A673 (cell line): ENCODE results near the gene PLA2G4B. TPM values are rescaled to one million over a fixed set of nuclear protein-coding genes. Genes with fewer than 3 reads are reported as not detected.

Experiments used
- BruUV-seq: library from RNA; stranded (reverse); fragments of 400-500 nt; replicated peaks from 2 replicates; lab custom pipeline; 2021; lab: Mats Ljungman, UMichigan
- CTCF ChIA-PET: fragments of 300-600 bp; sonication (Branson Sonifier 250); formaldehyde crosslinking; loops from one replicate; lab custom pipeline; 2022; ENCODE audit warnings: antibody characterized with exemption; lab: Charles Lee
- POLR2A ChIA-PET: fragments of 300-600 bp; sonication (Branson Sonifier 250); formaldehyde crosslinking; loops from one replicate; lab custom pipeline; 2022; ENCODE audit warnings: antibody characterized with exemption; ENCODE audit not compliant: low non-redundant PET; lab: Charles Lee
- DNase-seq: peaks from one replicate; pipeline ENCODE4 v3.0.0-alpha.2; 2015; ENCODE audit warnings: low spot score
- H3K27ac ChIP-seq: fragments of 200-600 bp; sonication (generic); 2 replicates; pipeline ENCODE4 v1.5.1; 2016; ENCODE audit warnings: mixed run types, low read depth, mild to moderate bottlenecking, mixed read lengths, antibody characterized with exemption, low read length; ENCODE audit not compliant: poor library complexity, severe bottlenecking
- H3K27me3 ChIP-seq: fragments of 200-600 bp; sonication (generic); replicated peaks from 2 replicates; pipeline ENCODE4 v1.6.1; 2017; ENCODE audit warnings: mixed run types, low read depth, mild to moderate bottlenecking, mixed read lengths, antibody characterized with exemption, low read length; ENCODE audit not compliant: insufficient read depth, poor library complexity
- H3K36me3 ChIP-seq: fragments of 200-600 bp; sonication (generic); 2 replicates; pipeline ENCODE4 v1.6.1; 2016; ENCODE audit warnings: mixed run types, mild to moderate bottlenecking, mixed read lengths, antibody characterized with exemption, low read length; ENCODE audit not compliant: insufficient read depth, poor library complexity, severe bottlenecking
- H3K4me1 ChIP-seq: fragments of 200-600 bp; sonication (generic); 2 replicates; pipeline ENCODE4 v1.6.1; 2017; ENCODE audit warnings: mixed run types, mild to moderate bottlenecking, mixed read lengths, antibody characterized with exemption, low read length; ENCODE audit not compliant: insufficient read depth, poor library complexity, severe bottlenecking
- H3K4me3 ChIP-seq: fragments of 200-600 bp; sonication (generic); 2 replicates; pipeline ENCODE4 v1.5.1; 2016; ENCODE audit warnings: low read depth, mixed run types, mild to moderate bottlenecking, mixed read lengths, low read length; ENCODE audit not compliant: poor library complexity, severe bottlenecking
- H3K9me3 ChIP-seq: fragments of 200-600 bp; sonication (generic); 2 replicates; pipeline ENCODE4 v1.6.1; 2016; ENCODE audit warnings: mixed run types, low read depth, mild to moderate bottlenecking, mixed read lengths, antibody characterized with exemption, low read length; ENCODE audit not compliant: poor library complexity, severe bottlenecking
- CTCF ChIP-seq: fragments of 300-800, 200-600 bp; sonication (generic); conservative IDR thresholded peaks from 2 replicates; pipeline ENCODE4 v1.5.1; 2017; ENCODE audit warnings: low read depth, mild to moderate bottlenecking, antibody characterized with exemption, low read length, moderate library complexity, mixed read lengths
- EZH2 ChIP-seq: fragments of 200-600 bp; sonication (generic); IDR thresholded peaks from 2 replicates; pipeline ENCODE4 v1.6.1; 2017; ENCODE audit warnings: borderline replicate concordance, low read depth, mild to moderate bottlenecking, mixed read lengths, antibody characterized with exemption, low read length; ENCODE audit not compliant: poor library complexity, severe bottlenecking
- intact Hi-C: fragments of 100-400 bp; cut with micrococcal nuclease; formaldehyde crosslinking; loops from one replicate; pipeline ENCODE4 v1.10.0; 2022; ENCODE audit not compliant: unreplicated experiment
- microRNA-seq: library from miRNA; unstranded; fragments of <30 nt; microRNA quantifications from one replicate; pipeline ENCODE4 v1.2.0, GENCODE V29; 2021
- total RNA-seq: library from RNA; stranded (reverse); gene quantifications from 2 replicates; pipeline ENCODE4 v1.2.3, GENCODE V29; 2021

The PLA2G4B gene
- total RNA-seq, 1 experiment from 2014 or later = 7.4 TPM

DNA sequence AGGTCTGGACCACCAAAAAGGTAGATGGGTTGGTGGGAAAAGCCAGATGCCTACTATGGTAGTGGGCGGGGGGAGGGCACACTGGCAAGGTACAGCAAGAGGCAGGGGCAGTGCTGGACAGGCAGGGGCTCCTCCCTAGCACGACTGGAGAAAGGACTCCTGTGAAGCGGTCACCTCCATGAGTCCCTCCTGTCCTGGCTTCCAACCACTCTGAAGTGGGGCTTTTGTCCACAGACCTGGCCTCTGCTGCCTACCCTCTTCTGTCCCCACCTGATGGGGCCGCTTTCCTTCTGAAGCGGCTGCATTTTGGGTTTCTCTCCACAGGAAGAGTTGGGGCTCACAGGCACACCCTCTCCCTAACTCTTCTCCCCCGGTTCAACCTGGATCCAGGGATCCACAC, 57.9 kb downstream of the PLA2G4B start:
- no peaks in the 10 kb centered on the region for H3K36me3 ChIP-seq
- no peaks in the 10 kb centered on the region for H3K27me3 ChIP-seq
- CTCF ChIA-PET = no interaction called here
- intact Hi-C loops = no loop called here
- H3K4me1 ChIP-seq = peaks cover 4% of the 10 kb centered on the region
- no peaks in the 10 kb centered on the region for H3K9me3 ChIP-seq
- BruUV-seq = no TSS peak
- H3K27ac ChIP-seq = no peak overlapping the region
- no peak overlapping the region for H3K4me3 ChIP-seq
- POLR2A ChIA-PET = no interaction called here
- no peak for TF ChIP-seq EZH2
- TF ChIP-seq CTCF = no peak
- DNase-seq = no peak

- TF ChIP-seq CTCF (no peak), EZH2 (no peak)
- DNase-seq = no peak
- ChIA-PET POLR2A (no interaction called here), CTCF (no interaction called here)
- no TSS peak for BruUV-seq
- H3K36me3 ChIP-seq = no peaks in the 10 kb centered on the region
- no peak overlapping the region for H3K4me3 ChIP-seq
- no peak overlapping the region for H3K27ac ChIP-seq
- peaks cover 4% of the 10 kb centered on the region for H3K4me1 ChIP-seq
- no peaks in the 10 kb centered on the region for H3K27me3 ChIP-seq
- H3K9me3 ChIP-seq = no peaks in the 10 kb centered on the region
- intact Hi-C loops = no loop called here
Measured at GRCh38 chr15:41897363-41897799, 58.7 kb downstream of the PLA2G4B start.

Small RNAs within 50 kb of the gene (microRNA-seq; reads per million reads assigned to microRNA genes)
- not detected for gene MIR4310

Other genes with a start within 250 kb of the PLA2G4B start
- 42.1 and 49.3 TPM in 2 replicates for gene MGA, start 178.4 kb upstream of the PLA2G4B start, total RNA-seq
- 29.3 and 30.7 TPM in 2 replicates for gene MAPKBP1, start 64.4 kb upstream of the PLA2G4B start, total RNA-seq
- gene JMJD7, start 10.8 kb upstream of the PLA2G4B start, total RNA-seq = 18.3 and 18.8 TPM in 2 replicates
- 2.4 and 3.2 TPM in 2 replicates for gene SPTBN5, start 55.2 kb downstream of the PLA2G4B start, total RNA-seq
- gene EHD4, start 133.7 kb downstream of the PLA2G4B start, total RNA-seq = 27.3 and 29.4 TPM in 2 replicates
- not detected in 2 replicates for gene PLA2G4E, start 182.2 kb downstream of the PLA2G4B start, total RNA-seq